ENCODE data around the gene LONRF3.

DNA sequence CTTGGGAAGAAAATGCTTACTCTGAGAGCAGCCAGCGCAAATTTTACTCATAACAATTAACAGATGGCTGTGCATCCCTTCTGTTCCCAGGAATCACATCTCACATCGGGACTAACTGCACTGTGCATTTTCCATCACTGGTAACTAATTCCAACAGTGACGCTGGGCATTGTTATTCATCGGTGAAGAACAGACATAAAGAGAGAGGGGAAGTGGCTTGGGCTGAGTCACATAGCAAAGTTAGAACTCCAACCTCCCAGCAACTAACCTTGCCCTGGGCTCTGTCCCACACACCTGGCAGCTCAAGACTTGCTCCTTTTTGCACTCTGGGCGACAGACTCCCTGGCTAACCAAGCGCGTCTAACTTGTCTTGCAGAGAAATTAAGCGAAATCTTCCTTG lies 6.4 kb upstream of the LONRF3 start:
- no peak for TF ChIP-seq CTCF (IDR thresholded peaks at IDR 0.05)
- TF ChIP-seq POLR2AphosphoS5 (IDR thresholded peaks at IDR 0.05), result no peak
- TF ChIP-seq EP300 (IDR thresholded peaks at IDR 0.05), result no peak

All from stomach (tissue), 4 donors.